SK-N-SH treated with all-trans-retinoic acid at 6 μM for 48 hours (cell line): ENCODE results near the gene TCAP.

Experiments used
- ATAC-seq: fragments of 200-7000 bp; cut with Tn5 transposase; 3 replicates; pipeline ENCODE4 v1.9.1; 2020; ENCODE audit warnings: mild to moderate bottlenecking, moderate library complexity
- ARNTL ChIP-seq: fragments of 450-650 bp; formaldehyde crosslinking; IDR thresholded peaks from 2 replicates; pipeline ENCODE4 v1.5.0; 2020; ENCODE audit warnings: low read depth, mild to moderate bottlenecking, moderate library complexity, borderline replicate concordance
- BACH2 ChIP-seq: fragments of 250-450 bp; sonication (Bioruptor Pico); IDR thresholded peaks from 2 replicates; pipeline ENCODE4 v1.9.0; 2021; ENCODE audit warnings: mild to moderate bottlenecking, borderline replicate concordance
- CSDC2 ChIP-seq: fragments of 250-450 bp; sonication (Bioruptor Pico); IDR thresholded peaks from 2 replicates; pipeline ENCODE4 v1.5.0; 2020; ENCODE audit warnings: mild to moderate bottlenecking, moderate library complexity
- ESRRG ChIP-seq: fragments of 250-450 bp; sonication (Bioruptor Pico); IDR thresholded peaks from 2 replicates; pipeline ENCODE4 v1.6.1; 2021; ENCODE audit warnings: mild to moderate bottlenecking
- GLIS3 ChIP-seq: fragments of 250-450 bp; sonication (Bioruptor Pico); IDR thresholded peaks from 2 replicates; pipeline ENCODE4 v1.5.0; 2020; ENCODE audit warnings: mild to moderate bottlenecking, moderate library complexity
- ISL1 ChIP-seq: fragments of 250-450 bp; sonication (Bioruptor Pico); IDR thresholded peaks from 2 replicates; pipeline ENCODE4 v2.1.2; 2022; ENCODE audit warnings: mild to moderate bottlenecking, moderate library complexity
- OSR1 ChIP-seq: fragments of 250-450 bp; sonication (Bioruptor Pico); IDR thresholded peaks from 2 replicates; pipeline ENCODE4 v1.8.0; 2022; ENCODE audit warnings: moderate library complexity, mild to moderate bottlenecking, inconsistent platforms
- PPARA ChIP-seq: fragments of 250-450 bp; sonication (Bioruptor Pico); IDR thresholded peaks from 2 replicates; pipeline ENCODE4 v1.5.0; 2020; ENCODE audit warnings: mild to moderate bottlenecking, borderline replicate concordance
- RARB ChIP-seq: fragments of 250-450 bp; sonication (Bioruptor Pico); IDR thresholded peaks from 2 replicates; pipeline ENCODE4 v1.8.0; 2021; ENCODE audit warnings: mild to moderate bottlenecking, moderate library complexity
- SNAI2 ChIP-seq: fragments of 250-450 bp; sonication (Bioruptor Pico); IDR thresholded peaks from 2 replicates; pipeline ENCODE4 v1.5.0; 2020; ENCODE audit warnings: mild to moderate bottlenecking, moderate library complexity
- TCF4 ChIP-seq: fragments of 250-450 bp; sonication (Bioruptor Pico); IDR thresholded peaks from 2 replicates; pipeline ENCODE4 v1.8.0; 2021; ENCODE audit warnings: mild to moderate bottlenecking, moderate library complexity, borderline replicate concordance
- TOX ChIP-seq: fragments of 250-450 bp; sonication (Bioruptor Pico); IDR thresholded peaks from 2 replicates; pipeline ENCODE4 v1.8.0; 2021; ENCODE audit warnings: mild to moderate bottlenecking, moderate library complexity, borderline replicate concordance
- ZFP3 ChIP-seq: fragments of 250-450 bp; sonication (Bioruptor Pico); IDR thresholded peaks from 2 replicates; pipeline ENCODE4 v1.5.0; 2020; ENCODE audit warnings: mild to moderate bottlenecking, moderate library complexity
- ZFP30 ChIP-seq: fragments of 450-650 bp; formaldehyde crosslinking; IDR thresholded peaks from 2 replicates; pipeline ENCODE4 v1.5.0; 2022; ENCODE audit warnings: mild to moderate bottlenecking, moderate library complexity
- ZNF565 ChIP-seq: fragments of 450-650 bp; formaldehyde crosslinking; conservative IDR thresholded peaks from 2 replicates; pipeline ENCODE4 v1.5.0; 2020; ENCODE audit warnings: low read depth, mild to moderate bottlenecking, moderate library complexity
- ZNF70 ChIP-seq: fragments of 450-650 bp; formaldehyde crosslinking; IDR thresholded peaks from 2 replicates; pipeline ENCODE4 v1.5.0; 2020; ENCODE audit warnings: mild to moderate bottlenecking, moderate library complexity
- ZNF8 ChIP-seq: fragments of 450-650 bp; formaldehyde crosslinking; IDR thresholded peaks from 2 replicates; pipeline ENCODE4 v1.5.0; 2020; ENCODE audit warnings: mild to moderate bottlenecking, moderate library complexity
- TF ChIP-seq, protein P1 (sequence below): fragments of 250-450 bp; sonication (Bioruptor Pico); IDR thresholded peaks from 2 replicates; pipeline ENCODE4 v1.8.0; 2020; ENCODE audit warnings: mild to moderate bottlenecking, moderate library complexity, borderline replicate concordance
- TF ChIP-seq, protein P2 (sequence below): fragments of 250-450 bp; sonication (Bioruptor Pico); IDR thresholded peaks from 2 replicates; pipeline ENCODE4 v1.5.0; 2020; ENCODE audit warnings: mild to moderate bottlenecking, moderate library complexity
- TF ChIP-seq, protein P3 (sequence below): fragments of 250-450 bp; sonication (Bioruptor Pico); IDR thresholded peaks from 2 replicates; pipeline ENCODE4 v1.8.0; 2021; ENCODE audit warnings: low read depth, mild to moderate bottlenecking, moderate library complexity, borderline replicate concordance
- TF ChIP-seq, protein P4 (sequence below): fragments of 250-450 bp; sonication (Bioruptor Pico); IDR thresholded peaks from 2 replicates; pipeline ENCODE4 v1.5.1; 2021; ENCODE audit warnings: mild to moderate bottlenecking, moderate library complexity
- TF ChIP-seq, protein P5 (sequence below): fragments of 250-450 bp; sonication (Bioruptor Pico); IDR thresholded peaks from 2 replicates; pipeline ENCODE4 v1.5.1; 2020; ENCODE audit warnings: low read depth, mild to moderate bottlenecking, moderate library complexity

The TCAP gene

DNA sequence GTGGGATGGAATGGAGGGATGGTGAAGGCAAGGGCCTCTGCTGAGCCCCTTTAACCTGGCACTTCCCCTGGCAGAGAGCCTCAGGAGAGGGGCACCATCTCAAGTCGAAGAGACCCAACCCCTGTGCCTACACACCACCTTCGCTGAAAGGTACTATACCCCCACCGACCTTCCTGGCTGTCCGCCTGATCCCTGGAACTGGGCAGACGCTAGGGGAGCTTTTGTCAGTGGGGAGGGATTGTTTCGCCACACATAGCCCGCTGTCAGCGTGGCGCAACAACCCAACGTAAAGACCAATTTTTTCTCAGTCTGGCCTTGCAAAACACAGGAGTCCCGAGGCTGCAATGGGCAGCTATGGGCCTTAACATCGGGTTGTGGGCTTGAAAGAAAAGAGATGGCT, 35.3 kb upstream of the TCAP start (continued):
- no peak for TF ChIP-seq SNAI2

DNA sequence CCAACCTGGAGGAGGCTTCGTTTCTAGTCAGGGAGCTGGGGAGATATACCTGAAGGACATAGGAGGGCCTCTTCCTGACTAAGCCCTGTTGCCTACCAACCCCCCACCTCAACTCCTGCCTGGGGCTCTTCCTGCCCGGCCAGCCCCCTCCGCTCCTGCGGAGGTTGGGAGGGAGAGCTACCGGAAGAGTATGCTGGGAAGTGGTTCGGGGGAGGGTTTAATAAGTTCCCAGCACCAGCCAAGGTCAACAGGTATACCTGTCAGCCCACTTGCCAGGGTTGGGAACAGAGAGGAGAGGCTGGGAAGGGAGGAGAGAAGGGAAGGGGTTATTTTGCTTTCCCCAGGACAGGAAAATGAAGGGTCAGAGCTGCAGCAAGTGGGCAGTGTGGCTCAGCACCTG, 33.7 kb upstream of the TCAP start:
- no peak for ATAC-seq
- TF ChIP-seq, protein P1, sequence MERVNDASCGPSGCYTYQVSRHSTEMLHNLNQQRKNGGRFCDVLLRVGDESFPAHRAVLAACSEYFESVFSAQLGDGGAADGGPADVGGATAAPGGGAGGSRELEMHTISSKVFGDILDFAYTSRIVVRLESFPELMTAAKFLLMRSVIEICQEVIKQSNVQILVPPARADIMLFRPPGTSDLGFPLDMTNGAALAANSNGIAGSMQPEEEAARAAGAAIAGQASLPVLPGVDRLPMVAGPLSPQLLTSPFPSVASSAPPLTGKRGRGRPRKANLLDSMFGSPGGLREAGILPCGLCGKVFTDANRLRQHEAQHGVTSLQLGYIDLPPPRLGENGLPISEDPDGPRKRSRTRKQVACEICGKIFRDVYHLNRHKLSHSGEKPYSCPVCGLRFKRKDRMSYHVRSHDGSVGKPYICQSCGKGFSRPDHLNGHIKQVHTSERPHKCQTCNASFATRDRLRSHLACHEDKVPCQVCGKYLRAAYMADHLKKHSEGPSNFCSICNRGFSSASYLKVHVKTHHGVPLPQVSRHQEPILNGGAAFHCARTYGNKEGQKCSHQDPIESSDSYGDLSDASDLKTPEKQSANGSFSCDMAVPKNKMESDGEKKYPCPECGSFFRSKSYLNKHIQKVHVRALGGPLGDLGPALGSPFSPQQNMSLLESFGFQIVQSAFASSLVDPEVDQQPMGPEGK (CRISPR knock-in tag) = no peak
- no peak for TF ChIP-seq ZFP30 (CRISPR knock-in tag)
- no peak for TF ChIP-seq ZNF8
- no peak for TF ChIP-seq ARNTL (CRISPR knock-in tag)
- no peak for TF ChIP-seq ESRRG
- TF ChIP-seq BACH2 (CRISPR knock-in tag) = no peak
- TF ChIP-seq OSR1 (CRISPR knock-in tag) = no peak
- TF ChIP-seq, protein P2, sequence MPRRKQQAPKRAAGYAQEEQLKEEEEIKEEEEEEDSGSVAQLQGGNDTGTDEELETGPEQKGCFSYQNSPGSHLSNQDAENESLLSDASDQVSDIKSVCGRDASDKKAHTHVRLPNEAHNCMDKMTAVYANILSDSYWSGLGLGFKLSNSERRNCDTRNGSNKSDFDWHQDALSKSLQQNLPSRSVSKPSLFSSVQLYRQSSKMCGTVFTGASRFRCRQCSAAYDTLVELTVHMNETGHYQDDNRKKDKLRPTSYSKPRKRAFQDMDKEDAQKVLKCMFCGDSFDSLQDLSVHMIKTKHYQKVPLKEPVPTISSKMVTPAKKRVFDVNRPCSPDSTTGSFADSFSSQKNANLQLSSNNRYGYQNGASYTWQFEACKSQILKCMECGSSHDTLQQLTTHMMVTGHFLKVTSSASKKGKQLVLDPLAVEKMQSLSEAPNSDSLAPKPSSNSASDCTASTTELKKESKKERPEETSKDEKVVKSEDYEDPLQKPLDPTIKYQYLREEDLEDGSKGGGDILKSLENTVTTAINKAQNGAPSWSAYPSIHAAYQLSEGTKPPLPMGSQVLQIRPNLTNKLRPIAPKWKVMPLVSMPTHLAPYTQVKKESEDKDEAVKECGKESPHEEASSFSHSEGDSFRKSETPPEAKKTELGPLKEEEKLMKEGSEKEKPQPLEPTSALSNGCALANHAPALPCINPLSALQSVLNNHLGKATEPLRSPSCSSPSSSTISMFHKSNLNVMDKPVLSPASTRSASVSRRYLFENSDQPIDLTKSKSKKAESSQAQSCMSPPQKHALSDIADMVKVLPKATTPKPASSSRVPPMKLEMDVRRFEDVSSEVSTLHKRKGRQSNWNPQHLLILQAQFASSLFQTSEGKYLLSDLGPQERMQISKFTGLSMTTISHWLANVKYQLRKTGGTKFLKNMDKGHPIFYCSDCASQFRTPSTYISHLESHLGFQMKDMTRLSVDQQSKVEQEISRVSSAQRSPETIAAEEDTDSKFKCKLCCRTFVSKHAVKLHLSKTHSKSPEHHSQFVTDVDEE (CRISPR knock-in tag) = no peak
- no peak for TF ChIP-seq ZNF565 (CRISPR knock-in tag)
- no peak for TF ChIP-seq ZFP3 (CRISPR knock-in tag)
- TF ChIP-seq CSDC2 (CRISPR knock-in tag) = no peak
- TF ChIP-seq PPARA = no peak
- no peak for TF ChIP-seq ISL1 (CRISPR knock-in tag)
- TF ChIP-seq, protein P3, sequence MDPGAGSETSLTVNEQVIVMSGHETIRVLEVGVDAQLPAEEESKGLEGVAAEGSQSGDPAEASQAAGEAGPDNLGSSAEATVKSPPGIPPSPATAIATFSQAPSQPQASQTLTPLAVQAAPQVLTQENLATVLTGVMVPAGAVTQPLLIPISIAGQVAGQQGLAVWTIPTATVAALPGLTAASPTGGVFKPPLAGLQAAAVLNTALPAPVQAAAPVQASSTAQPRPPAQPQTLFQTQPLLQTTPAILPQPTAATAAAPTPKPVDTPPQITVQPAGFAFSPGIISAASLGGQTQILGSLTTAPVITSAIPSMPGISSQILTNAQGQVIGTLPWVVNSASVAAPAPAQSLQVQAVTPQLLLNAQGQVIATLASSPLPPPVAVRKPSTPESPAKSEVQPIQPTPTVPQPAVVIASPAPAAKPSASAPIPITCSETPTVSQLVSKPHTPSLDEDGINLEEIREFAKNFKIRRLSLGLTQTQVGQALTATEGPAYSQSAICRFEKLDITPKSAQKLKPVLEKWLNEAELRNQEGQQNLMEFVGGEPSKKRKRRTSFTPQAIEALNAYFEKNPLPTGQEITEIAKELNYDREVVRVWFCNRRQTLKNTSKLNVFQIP (CRISPR knock-in tag) = no peak
- no peak for TF ChIP-seq ZNF70

DNA sequence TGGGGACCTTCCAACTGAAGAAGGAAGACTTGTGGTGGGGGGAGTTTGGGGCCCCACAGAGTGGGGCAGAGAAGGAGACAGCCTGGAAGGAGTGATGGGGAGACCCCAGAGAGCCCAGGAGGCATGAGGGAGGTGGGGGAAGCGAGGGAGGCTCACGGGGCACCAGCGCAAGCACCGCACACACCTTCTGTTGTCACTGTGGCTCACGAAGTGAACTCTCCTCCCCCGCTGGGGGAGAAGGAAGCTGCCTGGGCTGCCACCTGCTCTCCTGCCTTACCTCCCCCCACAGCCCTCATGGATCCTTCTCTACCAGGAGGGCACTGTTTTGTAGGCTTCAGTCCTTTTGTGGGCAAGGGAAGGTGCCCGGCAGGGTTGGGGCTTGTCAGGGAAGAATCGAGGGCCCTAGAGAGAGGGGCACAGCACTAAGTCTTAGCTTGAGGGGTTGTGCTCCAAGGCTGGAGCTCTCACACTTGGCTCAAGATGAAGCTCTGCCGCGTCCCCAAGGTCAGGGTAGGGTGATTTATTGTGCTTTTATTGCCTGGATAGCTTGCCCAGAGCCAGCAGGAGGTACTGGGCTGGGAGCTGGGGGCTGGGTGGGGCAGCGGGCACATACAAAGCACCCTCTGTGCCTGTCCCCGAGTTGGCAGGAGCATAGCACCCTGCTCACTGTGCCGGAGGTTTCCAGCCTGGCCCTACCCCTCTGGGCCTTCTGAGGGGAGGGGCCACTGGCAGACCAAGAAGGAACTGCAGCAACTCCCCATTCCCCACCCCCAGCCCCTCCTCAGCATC, 32.8 kb upstream of the TCAP start:
- TF ChIP-seq ZNF8 (no peak), ZNF565 (CRISPR knock-in tag) (no peak), BACH2 (CRISPR knock-in tag) (no peak), PPARA (no peak)
- TF ChIP-seq, protein P1 (CRISPR knock-in tag) = no peak
- no peak for ATAC-seq

DNA sequence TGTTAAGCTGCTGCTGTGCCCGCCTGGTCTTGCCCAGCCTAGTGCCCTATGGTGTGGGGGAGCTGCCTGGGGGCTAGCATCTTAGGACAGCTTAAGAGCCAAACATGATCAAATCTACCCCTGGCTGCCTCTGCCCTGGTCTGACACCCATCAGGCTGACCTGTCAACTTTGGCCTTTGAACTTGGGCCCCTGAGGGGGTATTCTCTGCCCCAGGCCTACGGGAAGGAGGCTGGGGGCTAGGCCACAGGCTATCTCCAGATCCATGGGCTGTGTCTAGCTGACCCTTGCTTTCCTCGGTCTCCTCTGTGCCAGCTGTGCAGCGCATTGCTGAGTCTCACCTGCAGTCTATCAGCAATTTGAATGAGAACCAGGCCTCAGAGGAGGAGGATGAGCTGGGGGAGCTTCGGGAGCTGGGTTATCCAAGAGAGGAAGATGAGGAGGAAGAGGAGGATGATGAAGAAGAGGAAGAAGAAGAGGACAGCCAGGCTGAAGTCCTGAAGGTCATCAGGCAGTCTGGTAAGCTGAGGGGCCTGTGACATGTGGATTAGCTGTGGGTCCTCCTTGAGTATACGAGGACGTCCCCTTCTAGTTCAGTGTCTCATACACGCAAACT, 31.5 kb upstream of the TCAP start:
- no peak for ATAC-seq
- TF ChIP-seq, protein P1 (CRISPR knock-in tag) = no peak
- TF ChIP-seq ZNF565 (CRISPR knock-in tag) = no peak
- no peak for TF ChIP-seq OSR1 (CRISPR knock-in tag)
- no peak for TF ChIP-seq GLIS3 (CRISPR knock-in tag)
- no peak for TF ChIP-seq ZNF70
- TF ChIP-seq, protein P4, sequence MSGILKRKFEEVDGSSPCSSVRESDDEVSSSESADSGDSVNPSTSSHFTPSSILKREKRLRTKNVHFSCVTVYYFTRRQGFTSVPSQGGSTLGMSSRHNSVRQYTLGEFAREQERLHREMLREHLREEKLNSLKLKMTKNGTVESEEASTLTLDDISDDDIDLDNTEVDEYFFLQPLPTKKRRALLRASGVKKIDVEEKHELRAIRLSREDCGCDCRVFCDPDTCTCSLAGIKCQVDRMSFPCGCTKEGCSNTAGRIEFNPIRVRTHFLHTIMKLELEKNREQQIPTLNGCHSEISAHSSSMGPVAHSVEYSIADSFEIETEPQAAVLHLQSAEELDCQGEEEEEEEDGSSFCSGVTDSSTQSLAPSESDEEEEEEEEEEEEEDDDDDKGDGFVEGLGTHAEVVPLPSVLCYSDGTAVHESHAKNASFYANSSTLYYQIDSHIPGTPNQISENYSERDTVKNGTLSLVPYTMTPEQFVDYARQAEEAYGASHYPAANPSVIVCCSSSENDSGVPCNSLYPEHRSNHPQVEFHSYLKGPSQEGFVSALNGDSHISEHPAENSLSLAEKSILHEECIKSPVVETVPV (CRISPR knock-in tag) = no peak
- TF ChIP-seq ISL1 (CRISPR knock-in tag) = no peak
- TF ChIP-seq BACH2 (CRISPR knock-in tag) = no peak
- TF ChIP-seq ZFP30 (CRISPR knock-in tag) = no peak
- TF ChIP-seq RARB = no peak
- TF ChIP-seq, protein P5, sequence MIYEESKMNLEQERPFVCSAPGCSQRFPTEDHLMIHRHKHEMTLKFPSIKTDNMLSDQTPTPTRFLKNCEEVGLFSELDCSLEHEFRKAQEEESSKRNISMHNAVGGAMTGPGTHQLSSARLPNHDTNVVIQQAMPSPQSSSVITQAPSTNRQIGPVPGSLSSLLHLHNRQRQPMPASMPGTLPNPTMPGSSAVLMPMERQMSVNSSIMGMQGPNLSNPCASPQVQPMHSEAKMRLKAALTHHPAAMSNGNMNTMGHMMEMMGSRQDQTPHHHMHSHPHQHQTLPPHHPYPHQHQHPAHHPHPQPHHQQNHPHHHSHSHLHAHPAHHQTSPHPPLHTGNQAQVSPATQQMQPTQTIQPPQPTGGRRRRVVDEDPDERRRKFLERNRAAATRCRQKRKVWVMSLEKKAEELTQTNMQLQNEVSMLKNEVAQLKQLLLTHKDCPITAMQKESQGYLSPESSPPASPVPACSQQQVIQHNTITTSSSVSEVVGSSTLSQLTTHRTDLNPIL (CRISPR knock-in tag) = no peak
- no peak for TF ChIP-seq ZFP3 (CRISPR knock-in tag)
- no peak for TF ChIP-seq PPARA
- no peak for TF ChIP-seq TCF4
- no peak for TF ChIP-seq TOX (CRISPR knock-in tag)
